GM11168 (cell line): ENCODE data around the gene CACTIN.
"Not testable (repeated sequence)": the region's sequence is repeated elsewhere in the genome, so short reads cannot be mapped to it uniquely, and the experiment has no call there.

Source experiments
- in situ Hi-C: fragments of 300-500 bp; cut with MboI; formaldehyde crosslinking; loops from one replicate; pipeline ENCODE4 v1.12.0; 2022; ENCODE audit warnings: low sequenced_read_pairs; ENCODE audit not compliant: unreplicated experiment

The CACTIN gene

GRCh38 chr19:3575949-3576673 lies 50.5 kb downstream of the CACTIN start:
- in situ Hi-C loops: no loop called here

- in situ Hi-C loops: no loop called here
Observed at GRCh38 chr19:3575260-3575741, 51.3 kb downstream of the CACTIN start.

- in situ Hi-C loops: no loop called here
Observed at GRCh38 chr19:3573858-3574637, 52.5 kb downstream of the CACTIN start.

GRCh38 chr19:3573162-3573857 lies 53.3 kb downstream of the CACTIN start:
- in situ Hi-C loops: no loop called here

- in situ Hi-C loops: no loop called here
Observed at GRCh38 chr19:3572855-3573161, 53.8 kb downstream of the CACTIN start, which contains the start of gene HMG20B. HMG20B (plus strand) TSS chr19:3572944; CDS start chr19:3573310, 366 bp downstream.

GRCh38 chr19:3572132-3572854 lies 54.3 kb downstream of the CACTIN start:
- in situ Hi-C loops: no loop called here

- in situ Hi-C loops: no loop called here
Observed at GRCh38 chr19:3570606-3571011, 56.0 kb downstream of the CACTIN start.

- in situ Hi-C loops: not testable (repeated sequence)
Observed at GRCh38 chr19:3570042-3570441, 56.5 kb downstream of the CACTIN start.

GRCh38 chr19:3565139-3565538 lies 61.5 kb downstream of the CACTIN start:
- in situ Hi-C loops: no loop called here

- in situ Hi-C loops: no loop called here
Observed at GRCh38 chr19:3563709-3564524, 62.7 kb downstream of the CACTIN start.
